WTC11 (cell line): Measurements from ENCODE around the gene MACC1. TPM values are rescaled to one million over a fixed set of nuclear protein-coding genes. Genes with fewer than 3 reads are reported as not detected.
A peak's percentile ranks its signal among the peaks of the same experiment; 100 is the strongest.

ENCODE experiments used
- ATAC-seq: fragments of 200-7000 bp; cut with Tn5 transposase; 2 replicates; pipeline ENCODE4 v1.10.0; 2021; ENCODE audit warnings: mild to moderate bottlenecking, moderate library complexity
- CTCF ChIA-PET: fragments of 300-600 bp; sonication (Branson Sonifier 250); formaldehyde crosslinking; loops from one replicate; lab custom pipeline; 2021; ENCODE audit warnings: antibody characterized with exemption; lab: Charles Lee
- POLR2A ChIA-PET: fragments of 350-600 bp; sonication (Branson Sonifier 250); formaldehyde crosslinking; loops from one replicate; lab custom pipeline; 2021; ENCODE audit warnings: antibody characterized with exemption; lab: Charles Lee
- DNase-seq: peaks from one replicate; pipeline ENCODE4 v3.0.0; 2021; ENCODE audit warnings: low spot score
- H3K27ac Mint-ChIP-seq: 2 replicates; pipeline ENCODE4 v1.8.0; 2021; ENCODE audit warnings: mixed read lengths
- H3K27me3 Mint-ChIP-seq: 2 replicates; pipeline ENCODE4 v1.8.0; 2021; ENCODE audit warnings: low read depth, mild to moderate bottlenecking, moderate library complexity, mixed read lengths
- H3K36me3 Mint-ChIP-seq: 2 replicates; pipeline ENCODE4 v1.8.0; 2021; ENCODE audit warnings: mixed read lengths
- H3K4me1 Mint-ChIP-seq: 2 replicates; pipeline ENCODE4 v1.8.0; 2022; ENCODE audit warnings: mixed read lengths
- H3K4me3 Mint-ChIP-seq: 2 replicates; pipeline ENCODE4 v1.8.0; 2021; ENCODE audit warnings: mild to moderate bottlenecking, moderate library complexity, mixed read lengths
- H3K9me3 Mint-ChIP-seq: 2 replicates; pipeline ENCODE4 v1.8.0; 2021; ENCODE audit warnings: mixed read lengths
- ARID4B ChIP-seq: sonication (generic); formaldehyde crosslinking; IDR thresholded peaks from 2 replicates; pipeline ENCODE4 v1.8.0; 2023; ENCODE audit warnings: missing genetic modification reagents, mild to moderate bottlenecking, borderline replicate concordance
- ATF3 ChIP-seq: sonication (generic); formaldehyde crosslinking; conservative IDR thresholded peaks from 2 replicates; pipeline ENCODE4 v1.8.1; 2022; ENCODE audit warnings: mild to moderate bottlenecking, missing genetic modification reagents
- CBFB ChIP-seq: sonication (generic); formaldehyde crosslinking; IDR thresholded peaks from 2 replicates; pipeline ENCODE4 v1.8.1; 2022; ENCODE audit warnings: mild to moderate bottlenecking, low read depth, missing genetic modification reagents
- CTCF ChIP-seq: fragments of 200-600 bp; IDR thresholded peaks from 2 replicates; pipeline ENCODE4 v1.8.0; 2022; ENCODE audit warnings: antibody characterized with exemption
- ELF4 ChIP-seq: sonication (generic); formaldehyde crosslinking; IDR thresholded peaks from 2 replicates; pipeline ENCODE4 v1.8.1; 2022; ENCODE audit warnings: low read depth, mild to moderate bottlenecking, moderate library complexity, missing genetic modification reagents
- ESRRA ChIP-seq: sonication (generic); formaldehyde crosslinking; IDR thresholded peaks from 2 replicates; pipeline ENCODE4 v1.8.1; 2022; ENCODE audit warnings: mild to moderate bottlenecking, missing genetic modification reagents, borderline replicate concordance
- ETV6 ChIP-seq: sonication (generic); formaldehyde crosslinking; IDR thresholded peaks from 2 replicates; pipeline ENCODE4 v1.8.1; 2022; ENCODE audit warnings: mild to moderate bottlenecking, missing genetic modification reagents
- FOXP4 ChIP-seq: sonication (generic); formaldehyde crosslinking; IDR thresholded peaks from 2 replicates; pipeline ENCODE4 v1.8.0; 2022; ENCODE audit warnings: mild to moderate bottlenecking, missing genetic modification reagents
- GABPB1 ChIP-seq: sonication (generic); formaldehyde crosslinking; IDR thresholded peaks from 2 replicates; pipeline ENCODE4 v1.8.1; 2023; ENCODE audit warnings: mild to moderate bottlenecking, missing genetic modification reagents
- MYBL2 ChIP-seq: sonication (generic); formaldehyde crosslinking; IDR thresholded peaks from 2 replicates; pipeline ENCODE4 v1.8.1; 2023; ENCODE audit warnings: mild to moderate bottlenecking, moderate library complexity, missing genetic modification reagents
- NFATC4 ChIP-seq: fragments of 250-450 bp; sonication (Bioruptor Pico); IDR thresholded peaks from 2 replicates; pipeline ENCODE4 v1.9.0; 2021; ENCODE audit warnings: mild to moderate bottlenecking
- TEAD1 ChIP-seq: sonication (generic); formaldehyde crosslinking; IDR thresholded peaks from 2 replicates; pipeline ENCODE4 v1.8.0; 2022; ENCODE audit warnings: mild to moderate bottlenecking, missing genetic modification reagents
- TEAD4 ChIP-seq: sonication (generic); formaldehyde crosslinking; IDR thresholded peaks from 2 replicates; pipeline ENCODE4 v1.8.0; 2022; ENCODE audit warnings: mild to moderate bottlenecking, missing genetic modification reagents
- TP53 ChIP-seq: sonication (generic); formaldehyde crosslinking; IDR thresholded peaks from 2 replicates; pipeline ENCODE4 v1.8.1; 2023; ENCODE audit warnings: mild to moderate bottlenecking, missing genetic modification reagents
- ZNF317 ChIP-seq: sonication (generic); formaldehyde crosslinking; IDR thresholded peaks from 2 replicates; pipeline ENCODE4 v1.8.1; 2023; ENCODE audit warnings: low read depth, mild to moderate bottlenecking, moderate library complexity, missing genetic modification reagents, borderline replicate concordance
- ZNF512 ChIP-seq: sonication (generic); formaldehyde crosslinking; IDR thresholded peaks from 2 replicates; pipeline ENCODE4 v1.8.1; 2022; ENCODE audit warnings: missing genetic modification reagents, borderline replicate concordance
- total RNA-seq: library from RNA; stranded (reverse); gene quantifications from 3 replicates; pipeline ENCODE4 v1.2.3, GENCODE V29; 2021

MACC1 gene
- total RNA-seq, 1 experiment from 2014 or later = 14.6 TPM

- Mint-ChIP-seq H3K36me3 (peaks cover 13% of the 10 kb centered on the region), H3K9me3 (peaks cover 11% of the 10 kb centered on the region), H3K27me3 (no peaks in the 10 kb centered on the region), H3K4me1 (peaks cover 20% of the 10 kb centered on the region), H3K27ac (no peak overlapping the region), H3K4me3 (no peak overlapping the region)
- POLR2A ChIA-PET = no interaction called here
- DNase-seq (no peak), ATAC-seq (peak; percentile 34)
- no peak for TF ChIP-seq TEAD1
- TF ChIP-seq GABPB1 = no peak
- TF ChIP-seq ESRRA (CRISPR knock-in tag) = no peak
- TF ChIP-seq ETV6 (CRISPR knock-in tag) = no peak
- no peak for TF ChIP-seq CTCF
- TF ChIP-seq TP53 (CRISPR knock-in tag) = no peak
- TF ChIP-seq ATF3 (CRISPR knock-in tag) = no peak
- TF ChIP-seq ZNF317 (CRISPR knock-in tag) = no peak
- no peak for TF ChIP-seq FOXP4
- no peak for TF ChIP-seq CBFB (CRISPR knock-in tag)
- TF ChIP-seq MYBL2 (CRISPR knock-in tag) = no peak
- TF ChIP-seq TEAD4 (CRISPR knock-in tag) = no peak
- TF ChIP-seq ARID4B (CRISPR knock-in tag) = no peak
- TF ChIP-seq NFATC4 = no peak
- no peak for TF ChIP-seq ELF4
- no peak for TF ChIP-seq ZNF512 (CRISPR knock-in tag)
- CTCF ChIA-PET = interaction anchor here (2.0 kb wide), 1 partner anchor 18 kb away, joined by 5 read pairs; no protein-coding TSS in a partner anchor
Observed at GRCh38 chr7:20190560-20191390, 26.4 kb downstream of the MACC1 start.
